Right forelimb (tissue), 1 donor: ENCODE results near the gene ZNF408.
"Not testable (repeated sequence)": the region's sequence is repeated elsewhere in the genome, so short reads cannot be mapped to it uniquely, and the experiment has no call there.

Source experiments
- DNase-seq: peaks from one replicate; pipeline ENCODE4 v3.0.0-alpha.2; 2018

ZNF408 gene

DNA sequence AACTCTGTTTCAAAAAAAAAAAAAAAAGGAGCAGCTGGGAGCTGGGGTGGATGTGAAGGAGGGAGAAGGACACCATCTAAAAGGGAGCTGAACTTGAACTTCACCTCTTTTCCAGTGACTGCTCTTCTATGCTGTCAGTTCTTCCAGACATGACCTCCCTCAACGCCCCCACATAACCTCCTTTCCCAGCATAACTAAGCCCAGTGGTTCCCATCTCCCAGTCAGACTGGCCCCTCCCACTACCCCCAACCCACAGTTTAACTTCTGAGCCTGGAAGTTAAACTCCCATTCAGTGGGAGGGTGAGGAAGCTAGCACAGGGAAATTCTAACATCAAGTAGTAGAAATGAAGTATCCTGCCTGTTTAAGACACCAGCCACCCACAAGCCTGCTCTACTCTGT is 2.2 kb upstream of the ZNF408 start:
- no peak for DNase-seq

GRCh38 chr11:46701078-46701654 is 335 bp downstream of the ZNF408 start:
- no peak for DNase-seq

- no peak for DNase-seq
Observed at GRCh38 chr11:46705070-46705688, 4.3 kb downstream of the ZNF408 start.

GRCh38 chr11:46706886-46707285 is 6.1 kb downstream of the ZNF408 start:
- no peak for DNase-seq

DNA sequence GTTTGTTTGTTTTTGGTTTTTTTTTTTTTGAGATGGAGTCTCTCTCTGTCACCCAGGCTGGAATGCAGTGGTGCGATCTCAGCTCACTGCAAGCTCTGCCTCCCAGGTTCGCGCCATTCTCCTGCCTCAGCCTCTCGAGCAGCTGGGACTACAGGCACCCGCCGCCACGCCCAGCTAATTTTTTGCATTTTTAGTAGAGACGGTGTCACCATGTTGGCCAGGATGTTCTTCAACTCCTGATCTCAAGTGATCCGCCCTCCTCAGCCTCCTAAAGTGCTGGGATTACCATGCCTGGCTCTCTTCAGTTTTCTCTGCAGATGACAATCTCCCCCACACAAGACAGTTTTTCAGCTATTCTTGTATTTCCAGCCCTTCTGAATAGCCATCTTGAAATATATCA is 8.5 kb downstream of the ZNF408 start:
- DNase-seq: not testable (repeated sequence)

- no peak for DNase-seq
Observed at GRCh38 chr11:46710821-46711269, 10.0 kb downstream of the ZNF408 start.

DNA sequence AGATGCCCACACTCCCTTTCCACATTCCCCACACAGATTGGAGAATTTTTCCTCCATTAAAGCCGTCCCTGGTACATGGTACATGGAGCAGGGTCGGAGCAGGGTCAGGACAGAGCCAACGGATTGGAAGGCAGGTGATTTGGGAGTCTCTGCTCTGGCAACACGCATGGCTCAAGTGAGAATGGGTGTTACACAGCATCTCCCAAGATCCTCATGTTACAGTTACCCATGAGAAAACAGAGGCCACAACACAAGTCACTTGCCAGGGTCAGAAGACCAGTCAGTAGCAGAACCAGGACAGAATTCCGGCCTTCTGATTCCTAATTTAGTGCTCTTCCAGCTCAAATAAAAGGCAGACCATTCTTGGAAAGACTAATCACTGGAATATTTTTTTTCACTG is 10.5 kb downstream of the ZNF408 start:
- DNase-seq: no peak

DNA sequence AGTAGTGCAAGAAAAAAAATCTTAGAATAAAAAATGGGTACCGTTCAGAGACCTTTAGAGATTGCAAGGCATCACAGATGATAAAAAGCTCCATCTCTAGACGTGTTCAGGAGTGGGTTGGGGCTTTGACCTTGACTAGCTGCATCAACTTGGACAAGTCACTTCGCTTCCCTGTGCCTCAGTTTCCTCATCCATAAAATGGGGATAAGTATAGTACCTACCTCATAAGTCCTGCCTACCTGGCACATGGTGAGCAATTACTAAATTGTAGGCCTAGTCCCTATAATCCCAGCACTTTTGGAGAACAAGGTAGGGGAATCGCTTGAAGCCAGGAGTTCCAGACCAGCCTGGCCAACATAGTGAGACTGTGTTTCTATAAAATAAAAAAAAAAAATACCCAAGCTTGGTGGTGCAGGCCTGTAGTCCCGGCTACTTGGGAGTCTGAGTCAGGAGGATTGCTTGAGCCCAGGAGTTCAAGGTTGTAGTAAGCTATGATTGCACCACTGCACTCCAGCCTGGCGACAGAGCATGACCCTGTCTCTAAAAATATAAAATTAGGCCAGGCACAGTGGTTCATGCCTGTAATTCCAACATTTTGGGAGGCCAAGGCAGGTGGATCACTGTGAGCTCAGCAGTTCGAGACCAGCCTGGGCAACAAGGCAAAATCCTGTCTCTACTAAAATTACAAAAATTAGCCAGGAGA is 12.2 kb downstream of the ZNF408 start:
- no peak for DNase-seq

GRCh38 chr11:46717825-46718154 is 17.0 kb downstream of the ZNF408 start:
- not testable (repeated sequence) for DNase-seq

- no peak for DNase-seq
Observed at GRCh38 chr11:46718155-46719019, 17.6 kb downstream of the ZNF408 start.

GRCh38 chr11:46719048-46719542 is 18.3 kb downstream of the ZNF408 start, which contains the start of gene F2:
F2 (plus strand) TSS chr11:46719213; CDS start chr11:46719236, 23 bp downstream.
- no peak for DNase-seq

DNA sequence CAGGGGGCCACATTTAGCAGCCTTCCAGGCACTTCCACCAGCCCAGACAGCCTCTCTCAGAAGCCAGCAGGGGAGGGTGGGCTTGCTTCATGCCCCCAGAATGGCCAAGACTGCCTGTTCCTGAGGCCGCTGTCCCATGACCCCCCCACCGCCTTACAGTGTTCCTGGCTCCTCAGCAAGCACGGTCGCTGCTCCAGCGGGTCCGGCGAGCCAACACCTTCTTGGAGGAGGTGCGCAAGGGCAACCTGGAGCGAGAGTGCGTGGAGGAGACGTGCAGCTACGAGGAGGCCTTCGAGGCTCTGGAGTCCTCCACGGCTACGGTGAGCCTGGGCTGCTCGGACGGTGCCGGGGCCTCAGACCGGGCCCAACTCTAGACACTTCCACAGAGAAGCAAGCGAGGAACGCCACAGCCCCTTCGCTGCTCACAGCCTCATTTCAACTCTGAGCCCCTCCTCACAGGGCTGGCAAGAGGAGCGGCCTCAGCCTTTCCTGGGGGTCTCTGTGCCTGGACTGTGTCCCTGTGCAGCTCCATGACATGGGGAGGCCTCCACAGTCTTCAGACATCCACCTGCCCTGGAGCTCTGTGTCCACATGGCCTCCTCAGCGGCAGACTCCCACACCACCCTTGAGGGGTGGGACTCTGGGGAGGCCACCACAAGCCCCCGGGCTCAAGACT is 18.9 kb downstream of the ZNF408 start:
- no peak for DNase-seq

- DNase-seq: no peak
Observed at GRCh38 chr11:46721286-46721685, 20.5 kb downstream of the ZNF408 start.

DNA sequence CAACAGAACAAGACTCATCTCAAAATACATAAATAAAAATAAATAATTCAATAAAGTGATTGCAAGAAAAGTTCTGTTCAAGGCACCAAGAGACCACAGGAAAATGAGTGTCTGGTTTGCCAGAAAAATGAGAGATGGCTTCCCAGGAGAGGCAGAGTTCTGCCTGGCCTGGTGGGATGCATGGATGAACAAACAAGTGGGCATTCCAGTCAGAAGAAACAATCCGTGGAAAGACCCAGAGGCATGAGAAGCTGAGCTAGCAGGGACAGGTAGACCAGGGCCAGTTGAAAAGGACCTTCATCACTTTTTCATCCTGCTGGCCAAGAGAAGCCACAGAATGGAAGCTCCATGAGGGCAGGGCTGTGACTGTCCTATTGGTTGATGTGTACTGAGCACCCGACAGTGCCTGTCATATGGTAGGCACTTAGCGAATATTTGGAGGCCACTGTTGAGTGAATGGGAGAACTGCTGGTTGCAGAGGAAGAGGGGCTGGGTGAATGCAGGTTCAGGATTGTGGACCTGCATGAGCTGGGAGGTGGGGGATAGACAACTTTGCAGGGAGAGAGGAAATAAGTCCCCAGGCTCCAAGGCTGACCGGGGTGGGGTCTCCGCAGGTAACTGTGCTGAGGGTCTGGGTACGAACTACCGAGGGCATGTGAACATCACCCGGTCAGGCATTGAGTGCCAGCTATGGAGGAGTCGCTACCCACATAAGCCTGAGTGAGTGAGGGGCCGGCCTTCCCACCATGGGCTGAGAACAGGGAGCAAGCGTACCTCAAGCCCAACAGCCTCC is 21.9 kb downstream of the ZNF408 start:
- no peak for DNase-seq

- DNase-seq: no peak
Observed at GRCh38 chr11:46723359-46723680, 22.5 kb downstream of the ZNF408 start.

DNA sequence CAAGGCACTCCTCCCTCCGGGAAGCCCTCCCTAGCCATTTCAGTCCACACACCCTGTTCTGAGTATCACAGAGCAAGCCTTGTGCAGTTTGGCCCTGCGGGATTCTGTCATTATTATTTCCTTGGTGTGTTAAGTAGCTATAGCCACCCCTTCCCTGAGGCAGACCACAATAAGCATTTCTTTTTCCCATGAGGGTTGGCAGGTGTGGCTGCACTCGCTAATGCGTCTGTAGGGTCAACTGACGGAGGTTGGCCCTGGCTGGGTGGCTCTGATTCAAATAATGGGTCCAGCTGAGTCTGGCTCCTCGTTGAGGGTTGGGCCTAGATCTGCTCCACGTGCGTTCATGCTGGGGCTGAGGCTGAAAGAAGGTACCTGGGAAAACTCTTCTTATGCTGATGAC is 23.3 kb downstream of the ZNF408 start:
- DNase-seq: no peak

DNA sequence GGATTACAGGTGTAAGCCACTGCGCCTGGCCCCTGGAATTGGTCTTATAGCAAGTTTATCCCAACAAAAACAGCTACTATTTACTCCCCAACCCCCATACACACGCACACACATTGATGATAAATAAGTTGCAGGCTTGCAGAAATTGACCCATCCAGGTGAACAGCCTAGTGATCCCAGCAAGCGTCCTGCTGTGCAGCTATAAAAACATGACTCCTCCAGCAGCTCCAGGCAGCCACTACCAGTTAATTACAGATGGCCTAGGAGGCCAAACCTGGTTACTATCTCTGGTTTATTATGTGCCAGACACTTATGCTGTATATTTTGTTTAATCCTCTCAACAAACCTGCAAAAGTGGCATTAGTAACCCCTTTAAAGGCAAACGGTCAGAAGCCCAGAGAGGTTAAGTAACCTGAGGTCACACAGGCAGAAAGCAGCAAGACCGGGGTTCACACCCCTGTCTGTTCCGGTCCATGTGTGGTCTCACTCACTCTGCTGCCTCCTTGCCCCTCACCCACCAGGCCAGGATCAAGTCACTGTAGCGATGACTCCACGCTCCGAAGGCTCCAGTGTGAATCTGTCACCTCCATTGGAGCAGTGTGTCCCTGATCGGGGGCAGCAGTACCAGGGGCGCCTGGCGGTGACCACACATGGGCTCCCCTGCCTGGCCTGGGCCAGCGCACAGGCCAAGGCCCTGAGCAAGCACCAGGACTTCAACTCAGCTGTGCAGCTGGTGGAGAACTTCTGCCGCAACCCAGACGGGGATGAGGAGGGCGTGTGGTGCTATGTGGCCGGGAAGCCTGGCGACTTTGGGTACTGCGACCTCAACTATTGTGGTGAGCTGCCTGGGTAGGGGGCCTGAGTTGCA is 24.7 kb downstream of the ZNF408 start:
- no peak for DNase-seq

DNA sequence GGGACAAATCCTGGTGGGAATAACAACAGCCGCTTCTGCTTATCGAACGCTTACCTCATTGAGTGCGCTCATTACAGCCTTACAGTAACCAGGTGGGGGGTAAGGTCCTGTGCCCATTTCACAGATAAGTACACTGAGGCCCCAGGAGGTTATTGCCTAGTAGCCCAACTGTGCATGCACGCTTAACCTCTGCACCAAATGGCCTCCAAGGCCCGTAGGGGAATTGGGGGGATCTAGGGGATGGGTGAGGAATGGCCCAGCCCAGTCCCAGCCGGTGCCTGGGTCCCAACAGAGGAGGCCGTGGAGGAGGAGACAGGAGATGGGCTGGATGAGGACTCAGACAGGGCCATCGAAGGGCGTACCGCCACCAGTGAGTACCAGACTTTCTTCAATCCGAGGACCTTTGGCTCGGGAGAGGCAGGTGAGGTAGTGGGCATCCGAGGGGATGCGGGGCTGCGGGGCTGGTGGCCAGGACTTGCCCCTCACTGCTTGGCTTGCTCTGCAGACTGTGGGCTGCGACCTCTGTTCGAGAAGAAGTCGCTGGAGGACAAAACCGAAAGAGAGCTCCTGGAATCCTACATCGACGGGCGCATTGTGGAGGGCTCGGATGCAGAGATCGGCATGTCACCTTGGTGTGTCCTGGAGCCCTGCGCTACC is 25.5 kb downstream of the ZNF408 start:
- DNase-seq: no peak

GRCh38 chr11:46727952-46728658 is 27.3 kb downstream of the ZNF408 start:
- DNase-seq: no peak

DNA sequence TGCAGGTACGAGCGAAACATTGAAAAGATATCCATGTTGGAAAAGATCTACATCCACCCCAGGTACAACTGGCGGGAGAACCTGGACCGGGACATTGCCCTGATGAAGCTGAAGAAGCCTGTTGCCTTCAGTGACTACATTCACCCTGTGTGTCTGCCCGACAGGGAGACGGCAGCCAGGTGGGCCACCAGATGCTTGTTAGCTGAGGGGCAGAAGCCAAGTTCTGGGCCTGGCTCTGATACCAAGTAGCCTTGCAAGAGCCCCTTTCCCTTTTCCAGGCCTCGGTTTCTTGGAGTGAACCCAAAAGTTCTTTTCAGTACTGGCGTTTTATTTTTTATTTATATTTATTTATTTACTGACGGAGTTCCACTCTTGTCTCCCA is 27.8 kb downstream of the ZNF408 start:
- no peak for DNase-seq
